ENCODE measurements around the gene YTHDC1. TPM values are rescaled to one million over a fixed set of nuclear protein-coding genes. Genes with fewer than 3 reads are reported as not detected.

The YTHDC1 gene
- polyA plus RNA-seq, 1 of the 3 experiments (the other 2 are of a cell fraction), result 31.3 TPM

DNA sequence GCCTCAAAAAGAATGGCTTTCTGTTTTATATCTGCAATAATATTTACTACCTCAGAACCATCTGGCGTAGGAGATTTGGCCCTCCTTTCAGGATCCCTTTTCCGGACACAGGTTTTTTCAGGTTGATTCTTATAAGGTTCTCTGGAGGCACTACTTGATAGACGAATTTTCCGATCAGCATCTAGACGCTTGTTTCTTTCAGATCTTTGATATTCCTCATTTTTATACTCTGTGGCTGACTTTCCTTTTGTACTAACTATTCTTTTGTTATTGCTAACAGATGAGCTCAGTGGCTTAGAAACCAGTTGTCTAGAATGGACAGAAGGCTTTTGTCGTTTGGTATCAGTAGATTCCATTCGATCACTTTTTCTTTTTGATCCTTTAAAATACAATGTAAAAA lies 12.4 kb downstream of the YTHDC1 start:
- H3F3A ChIP-seq (replicated peaks; ENCODE audit: insufficient read depth), result peaks cover 3% of the 10 kb centered on the region
- POLR2A ChIA-PET, result no interaction called here

More for the DNA sequence above, 12.4 kb downstream of the YTHDC1 start:
- H3K4me3 ChIP-seq (ENCODE audit: low read depth in 2 of 2, low read length in 1 of 2), result no peak overlapping the region
- peaks cover 0 to 4% of the 10 kb centered on the region in 2 experiments; a peak in 2 of 4 replicates for H3K4me1 ChIP-seq (ENCODE audit: control insufficient read depth in 1 of 2, insufficient read depth in 2 of 2, low read depth in 1 of 2, low read length in 1 of 2)
- peaks cover 63% of the 10 kb centered on the region for H4K20me1 ChIP-seq (ENCODE audit: insufficient read depth)
- H3K27ac ChIP-seq (ENCODE audit: low read depth in 2 of 2, low read length in 1 of 2), result no peak overlapping the region
- no peaks in the 10 kb centered on the region for H3K27me3 ChIP-seq (ENCODE audit: insufficient read depth)
- H2AFZ ChIP-seq (ENCODE audit: low read depth), result no peak overlapping the region
- H3K9me3 ChIP-seq, result no peaks in the 10 kb centered on the region
- 97% methylated on average over 7 of the region's 7 CpGs for WGBS (ENCODE audit: low lambda C conversion rate)
- H3K9ac ChIP-seq, result no peak overlapping the region
- no peak for DNase-seq
- peaks cover 82% of the 10 kb centered on the region for H3K79me2 ChIP-seq (ENCODE audit: insufficient read depth)
- peaks cover 40 to 44% of the 10 kb centered on the region in 2 experiments for H3K36me3 ChIP-seq (replicated peaks in 1 of 2; ENCODE audit: control insufficient read depth in 1 of 2, insufficient read depth in 2 of 2, low read length in 1 of 2)
- no peak overlapping the region for H3K4me2 ChIP-seq
- H3K9me2 ChIP-seq, result no peaks in the 10 kb centered on the region
- CTCF ChIA-PET, result no interaction called here
- TF ChIP-seq, protein P1, sequence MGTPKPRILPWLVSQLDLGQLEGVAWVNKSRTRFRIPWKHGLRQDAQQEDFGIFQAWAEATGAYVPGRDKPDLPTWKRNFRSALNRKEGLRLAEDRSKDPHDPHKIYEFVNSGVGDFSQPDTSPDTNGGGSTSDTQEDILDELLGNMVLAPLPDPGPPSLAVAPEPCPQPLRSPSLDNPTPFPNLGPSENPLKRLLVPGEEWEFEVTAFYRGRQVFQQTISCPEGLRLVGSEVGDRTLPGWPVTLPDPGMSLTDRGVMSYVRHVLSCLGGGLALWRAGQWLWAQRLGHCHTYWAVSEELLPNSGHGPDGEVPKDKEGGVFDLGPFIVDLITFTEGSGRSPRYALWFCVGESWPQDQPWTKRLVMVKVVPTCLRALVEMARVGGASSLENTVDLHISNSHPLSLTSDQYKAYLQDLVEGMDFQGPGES (IDR thresholded peaks at IDR 0.05; ENCODE audit: low read depth, low read length), result no peak
- TF ChIP-seq MEF2A (IDR thresholded peaks at IDR 0.05; ENCODE audit: borderline replicate concordance, low read depth) (no peak), GABPA (IDR thresholded peaks at IDR 0.05; ENCODE audit: low read depth) (no peak), TEAD4 (IDR thresholded peaks at IDR 0.05; ENCODE audit: borderline replicate concordance, insufficient read depth) (no peak), FOXM1 (IDR thresholded peaks at IDR 0.05; ENCODE audit: low read depth) (no peak), RCOR1 (IDR thresholded peaks at IDR 0.05; ENCODE audit: low read length) (no peak), TAF1 (IDR thresholded peaks at IDR 0.05; ENCODE audit: borderline replicate concordance, low read depth, low read length) (no peak), TCF12 (IDR thresholded peaks at IDR 0.05) (no peak), JUND (IDR thresholded peaks at IDR 0.05) (no peak), CHD2 (IDR thresholded peaks at IDR 0.05; ENCODE audit: low read length, partially characterized antibody) (no peak), POLR2AphosphoS5 (IDR thresholded peaks at IDR 0.05; ENCODE audit: low read depth, low read length) (no peak), MXI1 (IDR thresholded peaks at IDR 0.05; ENCODE audit: low read depth, low read length) (no peak), RFX5 (IDR thresholded peaks at IDR 0.05; ENCODE audit: low read length) (no peak), NFIC (IDR thresholded peaks at IDR 0.05; ENCODE audit: borderline replicate concordance) (no peak)
- TF ChIP-seq, protein P2, sequence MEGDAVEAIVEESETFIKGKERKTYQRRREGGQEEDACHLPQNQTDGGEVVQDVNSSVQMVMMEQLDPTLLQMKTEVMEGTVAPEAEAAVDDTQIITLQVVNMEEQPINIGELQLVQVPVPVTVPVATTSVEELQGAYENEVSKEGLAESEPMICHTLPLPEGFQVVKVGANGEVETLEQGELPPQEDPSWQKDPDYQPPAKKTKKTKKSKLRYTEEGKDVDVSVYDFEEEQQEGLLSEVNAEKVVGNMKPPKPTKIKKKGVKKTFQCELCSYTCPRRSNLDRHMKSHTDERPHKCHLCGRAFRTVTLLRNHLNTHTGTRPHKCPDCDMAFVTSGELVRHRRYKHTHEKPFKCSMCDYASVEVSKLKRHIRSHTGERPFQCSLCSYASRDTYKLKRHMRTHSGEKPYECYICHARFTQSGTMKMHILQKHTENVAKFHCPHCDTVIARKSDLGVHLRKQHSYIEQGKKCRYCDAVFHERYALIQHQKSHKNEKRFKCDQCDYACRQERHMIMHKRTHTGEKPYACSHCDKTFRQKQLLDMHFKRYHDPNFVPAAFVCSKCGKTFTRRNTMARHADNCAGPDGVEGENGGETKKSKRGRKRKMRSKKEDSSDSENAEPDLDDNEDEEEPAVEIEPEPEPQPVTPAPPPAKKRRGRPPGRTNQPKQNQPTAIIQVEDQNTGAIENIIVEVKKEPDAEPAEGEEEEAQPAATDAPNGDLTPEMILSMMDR (IDR thresholded peaks at IDR 0.05), result no peak
- TF ChIP-seq, protein P3, sequence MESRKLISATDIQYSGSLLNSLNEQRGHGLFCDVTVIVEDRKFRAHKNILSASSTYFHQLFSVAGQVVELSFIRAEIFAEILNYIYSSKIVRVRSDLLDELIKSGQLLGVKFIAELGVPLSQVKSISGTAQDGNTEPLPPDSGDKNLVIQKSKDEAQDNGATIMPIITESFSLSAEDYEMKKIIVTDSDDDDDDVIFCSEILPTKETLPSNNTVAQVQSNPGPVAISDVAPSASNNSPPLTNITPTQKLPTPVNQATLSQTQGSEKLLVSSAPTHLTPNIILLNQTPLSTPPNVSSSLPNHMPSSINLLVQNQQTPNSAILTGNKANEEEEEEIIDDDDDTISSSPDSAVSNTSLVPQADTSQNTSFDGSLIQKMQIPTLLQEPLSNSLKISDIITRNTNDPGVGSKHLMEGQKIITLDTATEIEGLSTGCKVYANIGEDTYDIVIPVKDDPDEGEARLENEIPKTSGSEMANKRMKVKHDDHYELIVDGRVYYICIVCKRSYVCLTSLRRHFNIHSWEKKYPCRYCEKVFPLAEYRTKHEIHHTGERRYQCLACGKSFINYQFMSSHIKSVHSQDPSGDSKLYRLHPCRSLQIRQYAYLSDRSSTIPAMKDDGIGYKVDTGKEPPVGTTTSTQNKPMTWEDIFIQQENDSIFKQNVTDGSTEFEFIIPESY (IDR thresholded peaks at IDR 0.05; ENCODE audit: borderline replicate concordance, low read depth), result no peak
- TF ChIP-seq, protein P4, sequence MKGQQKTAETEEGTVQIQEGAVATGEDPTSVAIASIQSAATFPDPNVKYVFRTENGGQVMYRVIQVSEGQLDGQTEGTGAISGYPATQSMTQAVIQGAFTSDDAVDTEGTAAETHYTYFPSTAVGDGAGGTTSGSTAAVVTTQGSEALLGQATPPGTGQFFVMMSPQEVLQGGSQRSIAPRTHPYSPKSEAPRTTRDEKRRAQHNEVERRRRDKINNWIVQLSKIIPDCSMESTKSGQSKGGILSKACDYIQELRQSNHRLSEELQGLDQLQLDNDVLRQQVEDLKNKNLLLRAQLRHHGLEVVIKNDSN (IDR thresholded peaks at IDR 0.05; ENCODE audit: borderline replicate concordance, low read depth), result no peak
- TF ChIP-seq, protein P5, sequence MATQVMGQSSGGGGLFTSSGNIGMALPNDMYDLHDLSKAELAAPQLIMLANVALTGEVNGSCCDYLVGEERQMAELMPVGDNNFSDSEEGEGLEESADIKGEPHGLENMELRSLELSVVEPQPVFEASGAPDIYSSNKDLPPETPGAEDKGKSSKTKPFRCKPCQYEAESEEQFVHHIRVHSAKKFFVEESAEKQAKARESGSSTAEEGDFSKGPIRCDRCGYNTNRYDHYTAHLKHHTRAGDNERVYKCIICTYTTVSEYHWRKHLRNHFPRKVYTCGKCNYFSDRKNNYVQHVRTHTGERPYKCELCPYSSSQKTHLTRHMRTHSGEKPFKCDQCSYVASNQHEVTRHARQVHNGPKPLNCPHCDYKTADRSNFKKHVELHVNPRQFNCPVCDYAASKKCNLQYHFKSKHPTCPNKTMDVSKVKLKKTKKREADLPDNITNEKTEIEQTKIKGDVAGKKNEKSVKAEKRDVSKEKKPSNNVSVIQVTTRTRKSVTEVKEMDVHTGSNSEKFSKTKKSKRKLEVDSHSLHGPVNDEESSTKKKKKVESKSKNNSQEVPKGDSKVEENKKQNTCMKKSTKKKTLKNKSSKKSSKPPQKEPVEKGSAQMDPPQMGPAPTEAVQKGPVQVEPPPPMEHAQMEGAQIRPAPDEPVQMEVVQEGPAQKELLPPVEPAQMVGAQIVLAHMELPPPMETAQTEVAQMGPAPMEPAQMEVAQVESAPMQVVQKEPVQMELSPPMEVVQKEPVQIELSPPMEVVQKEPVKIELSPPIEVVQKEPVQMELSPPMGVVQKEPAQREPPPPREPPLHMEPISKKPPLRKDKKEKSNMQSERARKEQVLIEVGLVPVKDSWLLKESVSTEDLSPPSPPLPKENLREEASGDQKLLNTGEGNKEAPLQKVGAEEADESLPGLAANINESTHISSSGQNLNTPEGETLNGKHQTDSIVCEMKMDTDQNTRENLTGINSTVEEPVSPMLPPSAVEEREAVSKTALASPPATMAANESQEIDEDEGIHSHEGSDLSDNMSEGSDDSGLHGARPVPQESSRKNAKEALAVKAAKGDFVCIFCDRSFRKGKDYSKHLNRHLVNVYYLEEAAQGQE (IDR thresholded peaks at IDR 0.05; ENCODE audit: low read depth, low read length), result no peak
- TF ChIP-seq, protein P6, sequence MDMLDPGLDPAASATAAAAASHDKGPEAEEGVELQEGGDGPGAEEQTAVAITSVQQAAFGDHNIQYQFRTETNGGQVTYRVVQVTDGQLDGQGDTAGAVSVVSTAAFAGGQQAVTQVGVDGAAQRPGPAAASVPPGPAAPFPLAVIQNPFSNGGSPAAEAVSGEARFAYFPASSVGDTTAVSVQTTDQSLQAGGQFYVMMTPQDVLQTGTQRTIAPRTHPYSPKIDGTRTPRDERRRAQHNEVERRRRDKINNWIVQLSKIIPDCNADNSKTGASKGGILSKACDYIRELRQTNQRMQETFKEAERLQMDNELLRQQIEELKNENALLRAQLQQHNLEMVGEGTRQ (IDR thresholded peaks at IDR 0.05; ENCODE audit: borderline replicate concordance, low read depth, low read length), result no peak

Data from SK-N-SH (cell line).